Left cardiac atrium (tissue), 4 donors: ENCODE measurements around the gene CDK14. TPM values are rescaled to one million over a fixed set of nuclear protein-coding genes. Genes with fewer than 3 reads are reported as not detected.

Source experiments
- ATAC-seq, 2 donors: fragments of 200-7000 bp; cut with Tn5 transposase; one replicate each; pipeline ENCODE4 v1.9.1; 2020; ENCODE audit warnings: mild to moderate bottlenecking in 2 of 2, moderate library complexity in 2 of 2
- DNase-seq: peaks from one replicate; pipeline ENCODE4 v3.0.0-alpha.2; 2020
- intact Hi-C, 2 donors: fragments of 100-400 bp; cut with DNase I; formaldehyde crosslinking; loops; one replicate each; pipeline versions ENCODE4 v1.14.1 to v1.15.1; 2022 to 2023
- total RNA-seq, 2 donors: library from RNA; stranded (reverse); fragmentation: NEBNext Ultra II Directional; extraction: Animal tissue kit (Norgen Biotek cat#: 25700); gene quantifications; one replicate each; pipeline ENCODE4 v1.2.1, GENCODE V29; 2021
- donor health status: DM: no; HTN: yes; CAD: no.
- donor health status: DM: no; HTN: yes; CAD: no; lungs with severe emphysema.
- donor health status: DM: yes; HTN: yes; CAD: no.
- donor health status: Dilated cardiomyopathy.

The CDK14 gene
- total RNA-seq, 2 donors from 2014 or later, result 35.9 to 53.5 TPM

- ATAC-seq (peak in 1 of 2 donors; percentile 42), DNase-seq (no peak)
- intact Hi-C loops, result no loop called here
Measured at GRCh38 chr7:90701771-90702170, 105.7 kb downstream of the CDK14 start.

- intact Hi-C loops, result no loop called here
Measured at GRCh38 chr7:90705391-90706071, 109.4 kb downstream of the CDK14 start.

GRCh38 chr7:90706072-90706716, 110.1 kb downstream of the CDK14 start:
- ATAC-seq (no peak), DNase-seq (no peak)
- intact Hi-C loops, result no loop called here

More at GRCh38 chr7:90705391-90706071, 109.4 kb downstream of the CDK14 start:
- ATAC-seq, result no peak
- no peak for DNase-seq

GRCh38 chr7:90708841-90709317, 112.8 kb downstream of the CDK14 start:
- intact Hi-C loops, result no loop called here
- DNase-seq (no peak), ATAC-seq (no peak)

GRCh38 chr7:90709501-90710465, 113.7 kb downstream of the CDK14 start:
- intact Hi-C loops, result no loop called here
- peak; percentile 34 to 78 for ATAC-seq
- no peak for DNase-seq

GRCh38 chr7:90710466-90710850, 114.3 kb downstream of the CDK14 start:
- no peak for ATAC-seq
- intact Hi-C loops, result no loop called here
- no peak for DNase-seq

- intact Hi-C loops, result no loop called here
- ATAC-seq (no peak), DNase-seq (no peak)
Measured at GRCh38 chr7:90713628-90714027, 117.5 kb downstream of the CDK14 start.

GRCh38 chr7:90715067-90715466, 118.9 kb downstream of the CDK14 start:
- ATAC-seq, result no peak

GRCh38 chr7:90717296-90718060, 121.4 kb downstream of the CDK14 start:
- no peak for ATAC-seq
- intact Hi-C loops, result no loop called here

More at GRCh38 chr7:90715067-90715466, 118.9 kb downstream of the CDK14 start:
- intact Hi-C loops, result no loop called here
- DNase-seq, result no peak

GRCh38 chr7:90719155-90719554, 123.0 kb downstream of the CDK14 start:
- no peak for DNase-seq
- ATAC-seq, result no peak
- intact Hi-C loops, result no loop called here

More at GRCh38 chr7:90717296-90718060, 121.4 kb downstream of the CDK14 start:
- DNase-seq, result no peak

GRCh38 chr7:90720984-90721760, 125.1 kb downstream of the CDK14 start:
- peak; percentile 25 for DNase-seq
- intact Hi-C loops, result no loop called here
- ATAC-seq, result peak; percentile 42 to 77

- ATAC-seq (no peak), DNase-seq (no peak)
- intact Hi-C loops, result no loop called here
Measured at GRCh38 chr7:90721869-90722431, 125.8 kb downstream of the CDK14 start.

GRCh38 chr7:90723233-90723632, 127.1 kb downstream of the CDK14 start:
- DNase-seq, result no peak
- intact Hi-C loops, result no loop called here
- ATAC-seq, result no peak

GRCh38 chr7:90723866-90724265, 127.7 kb downstream of the CDK14 start:
- no peak for DNase-seq
- intact Hi-C loops, result no loop called here

GRCh38 chr7:90726120-90726519, 130.0 kb downstream of the CDK14 start:
- DNase-seq (no peak), ATAC-seq (no peak)
- intact Hi-C loops, result no loop called here

More at GRCh38 chr7:90723866-90724265, 127.7 kb downstream of the CDK14 start:
- no peak for ATAC-seq

- intact Hi-C loops, result no loop called here
- ATAC-seq (peak; percentile 67 to 84), DNase-seq (no peak)
Measured at GRCh38 chr7:90726623-90727022, 130.5 kb downstream of the CDK14 start.

- intact Hi-C loops, result no loop called here
- no peak for DNase-seq
- no peak for ATAC-seq
Measured at GRCh38 chr7:90727412-90727811, 131.3 kb downstream of the CDK14 start.

GRCh38 chr7:90728568-90728967, 132.4 kb downstream of the CDK14 start:
- ATAC-seq (no peak), DNase-seq (no peak)
- intact Hi-C loops, result no loop called here
